Esophagus muscularis mucosa (tissue), 3 donors: ENCODE measurements around the gene SH3RF3.
A peak's percentile ranks its signal among the peaks of the same experiment; 100 is the strongest.

Source experiments
- POLR2A ChIP-seq: fragments of 450-650 bp; IDR thresholded peaks from one replicate; pipeline ENCODE4 v1.6.1; 2017; ENCODE audit warnings: antibody characterized with exemption, moderate library complexity, mild to moderate bottlenecking, low read depth
- TF ChIP-seq, protein P1 (sequence below), 3 experiments: fragments of 200-600 bp in 2 of 3; fragments of 450-650 bp in 1 of 3; sonication (generic) in 2 of 3; IDR thresholded peaks; one replicate each; pipeline ENCODE4 v1.5.1; 2017 to 2019; ENCODE audit warnings: antibody characterized with exemption in 3 of 3, mild to moderate bottlenecking in 2 of 3, moderate library complexity in 1 of 3

DNA sequence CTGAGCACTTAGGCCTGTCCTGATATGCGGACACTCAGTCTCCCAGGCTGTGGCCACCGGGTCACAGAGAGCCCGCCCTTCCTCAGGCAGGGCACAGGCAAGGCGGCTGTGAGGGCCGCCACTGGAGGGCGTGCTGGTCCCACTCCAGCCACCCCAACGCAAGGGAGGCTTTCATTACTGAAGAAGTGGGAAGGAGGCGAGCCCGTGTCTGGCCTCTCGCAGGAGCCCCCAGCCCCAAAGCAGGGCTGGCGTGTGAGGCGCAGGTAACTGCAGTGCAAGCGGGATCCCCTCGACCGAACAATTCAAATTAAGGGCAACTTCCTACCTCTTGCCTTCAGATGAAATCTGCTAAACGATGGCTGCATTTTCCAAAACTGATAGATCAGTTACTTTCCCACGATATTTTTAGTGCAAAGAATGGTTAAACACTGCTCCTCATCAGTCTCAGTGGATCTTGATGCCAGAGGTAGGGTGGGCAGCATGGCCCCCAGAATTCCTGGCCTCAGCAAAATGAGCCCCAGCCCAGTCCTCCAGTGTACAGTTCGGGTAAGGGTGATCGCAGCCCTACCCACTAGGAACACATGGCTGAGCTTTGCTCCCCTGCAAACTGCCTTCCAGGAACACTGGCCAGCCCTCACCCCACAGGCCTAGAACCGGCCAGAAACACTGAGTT lies 387.6 kb downstream of the SH3RF3 start:
- TF ChIP-seq, protein P1, sequence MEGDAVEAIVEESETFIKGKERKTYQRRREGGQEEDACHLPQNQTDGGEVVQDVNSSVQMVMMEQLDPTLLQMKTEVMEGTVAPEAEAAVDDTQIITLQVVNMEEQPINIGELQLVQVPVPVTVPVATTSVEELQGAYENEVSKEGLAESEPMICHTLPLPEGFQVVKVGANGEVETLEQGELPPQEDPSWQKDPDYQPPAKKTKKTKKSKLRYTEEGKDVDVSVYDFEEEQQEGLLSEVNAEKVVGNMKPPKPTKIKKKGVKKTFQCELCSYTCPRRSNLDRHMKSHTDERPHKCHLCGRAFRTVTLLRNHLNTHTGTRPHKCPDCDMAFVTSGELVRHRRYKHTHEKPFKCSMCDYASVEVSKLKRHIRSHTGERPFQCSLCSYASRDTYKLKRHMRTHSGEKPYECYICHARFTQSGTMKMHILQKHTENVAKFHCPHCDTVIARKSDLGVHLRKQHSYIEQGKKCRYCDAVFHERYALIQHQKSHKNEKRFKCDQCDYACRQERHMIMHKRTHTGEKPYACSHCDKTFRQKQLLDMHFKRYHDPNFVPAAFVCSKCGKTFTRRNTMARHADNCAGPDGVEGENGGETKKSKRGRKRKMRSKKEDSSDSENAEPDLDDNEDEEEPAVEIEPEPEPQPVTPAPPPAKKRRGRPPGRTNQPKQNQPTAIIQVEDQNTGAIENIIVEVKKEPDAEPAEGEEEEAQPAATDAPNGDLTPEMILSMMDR (IDR thresholded peaks at IDR 0.05) = peak; percentile 16 to 47 (median 39)
- TF ChIP-seq POLR2A = no peak
